Retina (tissue), 1 donor: ENCODE measurements around the gene CACNA1C.
"Not testable (repeated sequence)": the region's sequence is repeated elsewhere in the genome, so short reads cannot be mapped to it uniquely, and the experiment has no call there.

ENCODE experiments used
- DNase-seq: peaks from one replicate; pipeline ENCODE4 v3.0.0-alpha.2; 2016

Gene CACNA1C

DNA sequence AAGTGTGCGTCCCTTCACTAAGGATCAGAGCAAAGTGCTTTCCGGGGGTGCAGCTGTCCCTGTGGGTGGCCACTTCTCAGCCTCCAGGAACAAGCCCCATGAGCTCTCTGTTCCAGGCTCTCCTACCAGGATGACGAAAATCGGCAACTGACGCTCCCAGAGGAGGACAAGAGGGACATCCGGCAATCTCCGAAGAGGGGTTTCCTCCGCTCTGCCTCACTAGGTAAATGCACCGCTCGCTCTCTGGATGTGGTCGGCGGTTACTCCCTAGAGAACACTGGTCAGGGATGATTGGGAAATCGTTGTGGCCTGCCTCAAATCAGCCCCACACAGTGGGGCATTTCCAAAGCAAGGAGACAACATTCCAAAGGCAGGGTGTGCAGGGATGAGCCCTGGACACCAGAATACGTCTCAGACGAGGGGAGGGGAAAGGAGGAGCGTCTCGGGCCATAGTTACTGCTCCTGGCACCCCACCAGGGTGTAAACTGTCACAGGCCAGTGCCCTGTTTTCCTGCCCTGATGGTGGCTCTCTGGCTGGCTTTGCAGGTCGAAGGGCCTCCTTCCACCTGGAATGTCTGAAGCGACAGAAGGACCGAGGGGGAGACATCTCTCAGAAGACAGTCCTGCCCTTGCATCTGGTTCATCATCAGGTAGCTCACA is 633.0 kb downstream of the CACNA1C start:
- DNase-seq, result not testable (repeated sequence)

DNA sequence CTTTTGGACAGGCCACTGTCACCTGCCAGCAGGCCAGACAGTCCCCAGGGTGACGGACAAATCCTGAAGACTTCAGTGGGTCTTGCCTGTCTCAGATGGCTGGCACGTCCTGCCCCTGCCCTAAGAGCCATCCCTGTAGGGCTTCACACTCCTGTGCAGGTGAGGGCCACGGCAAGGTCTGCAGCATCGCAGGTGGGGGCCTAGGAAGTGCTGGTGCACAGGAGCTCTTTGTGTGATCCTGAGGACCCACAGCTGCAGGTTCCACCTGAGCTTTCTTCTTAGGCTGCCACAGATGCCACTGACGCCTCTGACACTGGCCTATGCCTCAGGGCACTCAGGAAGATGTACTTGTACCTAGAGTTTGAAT is 633.5 kb downstream of the CACNA1C start:
- no peak for DNase-seq

DNA sequence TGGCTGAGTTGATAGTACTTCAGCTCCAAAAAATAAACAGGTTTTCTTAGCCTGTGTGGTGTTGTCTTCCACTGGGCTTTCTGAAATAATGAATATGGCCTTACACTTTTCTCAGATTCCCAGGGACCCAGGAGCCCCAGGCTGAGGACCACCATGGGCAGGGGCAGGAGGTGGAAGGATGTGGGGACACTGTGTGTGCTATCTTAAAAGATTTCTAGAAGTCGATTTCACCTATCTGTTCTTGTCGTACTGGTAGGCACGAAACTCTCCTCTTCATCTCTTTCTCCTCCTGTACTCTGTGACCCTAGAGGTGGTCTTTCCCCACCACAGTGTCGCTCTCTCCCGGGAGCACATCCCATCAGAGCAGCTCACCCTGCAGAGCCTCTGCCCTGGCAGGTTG is 634.3 kb downstream of the CACNA1C start:
- DNase-seq, result no peak

DNA sequence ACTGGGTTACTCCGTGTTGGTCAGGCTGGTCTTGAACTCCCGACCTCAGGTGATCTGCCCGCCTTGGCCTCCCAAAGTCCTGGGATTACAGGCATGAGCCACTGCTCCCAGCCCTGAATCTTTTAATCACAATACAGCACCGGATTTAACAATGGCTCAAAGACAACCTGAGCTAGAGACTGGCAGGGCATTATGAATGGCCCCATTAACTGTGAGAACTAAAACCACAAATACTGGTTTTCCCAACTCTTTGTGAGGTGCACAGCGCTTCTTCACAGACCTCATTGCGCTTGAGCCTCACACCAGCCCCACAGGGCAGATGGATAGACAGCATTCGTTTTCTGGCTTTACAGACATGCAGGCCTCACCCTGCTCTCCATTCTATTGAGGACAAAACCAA is 634.9 kb downstream of the CACNA1C start:
- DNase-seq, result no peak

DNA sequence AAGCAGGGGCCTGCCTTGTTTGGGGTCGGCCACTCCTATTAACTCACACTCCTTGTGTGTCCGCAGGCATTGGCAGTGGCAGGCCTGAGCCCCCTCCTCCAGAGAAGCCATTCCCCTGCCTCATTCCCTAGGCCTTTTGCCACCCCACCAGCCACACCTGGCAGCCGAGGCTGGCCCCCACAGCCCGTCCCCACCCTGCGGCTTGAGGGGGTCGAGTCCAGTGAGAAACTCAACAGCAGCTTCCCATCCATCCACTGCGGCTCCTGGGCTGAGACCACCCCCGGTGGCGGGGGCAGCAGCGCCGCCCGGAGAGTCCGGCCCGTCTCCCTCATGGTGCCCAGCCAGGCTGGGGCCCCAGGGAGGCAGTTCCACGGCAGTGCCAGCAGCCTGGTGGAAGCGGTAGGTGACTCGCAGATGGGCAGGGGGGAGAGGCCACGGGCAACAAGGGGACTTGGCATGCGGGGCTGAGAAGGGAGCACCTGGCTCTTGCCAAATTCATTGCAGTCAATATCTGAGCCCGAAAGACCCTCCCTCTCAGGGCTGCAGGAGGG is 635.7 kb downstream of the CACNA1C start:
- DNase-seq, result no peak

DNA sequence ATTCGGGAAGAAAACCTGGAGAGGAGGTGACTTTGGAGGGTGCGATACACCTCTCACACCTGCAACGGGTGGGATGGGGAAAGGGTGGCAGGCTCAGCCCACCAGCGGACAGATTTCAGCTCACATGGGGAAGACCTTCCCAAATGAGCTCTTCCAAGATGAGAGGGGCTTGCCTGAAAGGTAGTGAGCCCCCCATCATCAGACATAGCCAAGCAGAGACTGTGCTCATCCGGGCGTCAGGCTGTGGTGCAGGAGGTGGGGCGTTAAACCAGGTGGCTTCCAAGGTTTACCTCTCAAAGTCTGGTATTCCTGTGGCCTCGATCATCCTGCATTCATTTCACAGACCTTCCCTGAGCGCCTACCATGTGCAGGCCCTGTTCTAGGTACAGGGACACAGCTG is 636.6 kb downstream of the CACNA1C start:
- no peak for DNase-seq

DNA sequence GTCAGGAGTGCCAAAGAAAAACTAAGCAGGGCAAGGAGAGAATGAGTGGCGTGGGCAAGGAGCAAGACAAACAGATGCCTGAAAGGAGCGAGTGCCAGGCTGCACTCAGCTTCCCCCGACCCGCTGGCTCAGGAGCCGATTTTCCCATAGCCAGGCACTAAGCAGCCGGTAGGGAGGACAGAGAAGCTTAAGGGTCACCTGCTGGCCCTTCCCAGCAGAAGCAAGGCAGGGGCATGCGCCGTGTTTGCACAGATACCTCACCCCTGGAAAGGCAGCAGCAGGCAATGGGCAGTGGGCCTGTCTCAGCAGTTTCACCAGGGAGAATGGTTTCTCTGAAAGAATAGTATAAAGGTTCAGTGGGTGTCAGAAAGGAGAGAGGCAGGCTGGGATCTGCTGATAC is 637.1 kb downstream of the CACNA1C start:
- no peak for DNase-seq

DNA sequence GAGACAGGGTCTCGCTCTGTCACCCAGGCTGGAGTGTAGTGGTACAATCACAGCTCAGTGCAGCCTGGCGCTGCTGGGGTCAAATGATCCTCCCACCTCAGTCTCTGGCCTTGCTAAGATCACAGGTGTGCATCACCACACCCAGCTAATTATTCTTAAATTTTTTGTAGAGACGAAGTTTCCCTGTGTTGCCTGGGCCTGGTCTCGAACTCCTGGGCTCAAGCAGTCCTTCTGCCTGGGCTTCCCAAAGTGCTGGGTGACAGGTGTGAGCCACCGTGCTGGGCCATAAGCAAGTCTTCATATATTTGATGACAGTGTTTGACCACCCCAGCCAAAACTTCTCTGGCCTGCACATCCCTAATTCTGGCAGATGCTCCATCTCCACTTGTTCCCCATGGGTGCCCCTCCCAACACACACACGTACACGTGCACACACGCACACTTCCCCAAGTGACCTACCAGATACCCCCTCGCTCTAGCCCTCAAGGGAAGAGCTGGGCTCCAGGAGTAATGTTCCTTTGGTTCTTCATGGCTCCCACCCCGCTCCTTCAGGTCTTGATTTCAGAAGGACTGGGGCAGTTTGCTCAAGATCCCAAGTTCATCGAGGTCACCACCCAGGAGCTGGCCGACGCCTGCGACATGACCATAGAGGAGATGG is 637.7 kb downstream of the CACNA1C start:
- DNase-seq, result peak; percentile 32

DNA sequence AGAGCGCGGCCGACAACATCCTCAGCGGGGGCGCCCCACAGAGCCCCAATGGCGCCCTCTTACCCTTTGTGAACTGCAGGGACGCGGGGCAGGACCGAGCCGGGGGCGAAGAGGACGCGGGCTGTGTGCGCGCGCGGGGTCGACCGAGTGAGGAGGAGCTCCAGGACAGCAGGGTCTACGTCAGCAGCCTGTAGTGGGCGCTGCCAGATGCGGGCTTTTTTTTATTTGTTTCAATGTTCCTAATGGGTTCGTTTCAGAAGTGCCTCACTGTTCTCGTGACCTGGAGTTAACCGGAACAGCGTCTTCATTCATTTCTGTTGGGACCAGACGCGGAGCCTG is 638.2 kb downstream of the CACNA1C start:
- peak; percentile 87 for DNase-seq

DNA sequence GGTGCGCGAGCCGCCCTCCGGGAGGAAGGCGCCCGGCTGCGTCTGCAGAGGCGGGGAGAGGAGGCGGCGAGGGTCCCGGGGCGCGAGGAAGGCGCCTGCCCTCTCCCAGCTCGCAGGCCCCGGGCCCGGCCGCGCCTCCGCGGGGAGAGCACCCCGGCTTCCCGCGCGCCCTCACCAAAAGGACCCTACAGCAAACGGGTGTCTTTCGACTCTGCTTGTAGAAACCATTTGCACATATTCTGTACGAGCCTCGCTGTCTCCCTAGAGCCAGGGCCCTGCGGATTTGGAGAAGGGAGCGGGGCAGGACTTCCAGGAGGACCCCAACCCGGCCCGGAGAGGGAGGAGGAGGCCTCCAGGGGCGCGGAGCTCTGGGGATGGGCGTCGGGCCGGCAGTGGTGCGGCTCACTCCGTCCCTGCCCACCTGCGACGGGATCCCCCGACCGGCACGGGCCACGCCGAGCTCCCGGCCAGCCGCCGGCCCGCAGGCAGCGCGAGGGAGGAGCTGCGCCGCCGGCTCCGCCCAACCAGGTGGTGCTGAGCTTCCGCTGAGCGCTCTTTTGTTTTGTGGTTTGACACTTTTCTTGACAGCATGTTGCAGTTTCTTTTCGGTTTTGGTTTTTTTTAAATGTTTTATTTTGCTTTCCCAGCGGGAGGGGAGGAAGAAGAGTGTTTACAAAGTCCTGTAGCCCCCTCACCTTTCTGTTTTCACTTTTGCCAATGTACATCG is 638.7 kb downstream of the CACNA1C start:
- peak; percentile 87 for DNase-seq

DNA sequence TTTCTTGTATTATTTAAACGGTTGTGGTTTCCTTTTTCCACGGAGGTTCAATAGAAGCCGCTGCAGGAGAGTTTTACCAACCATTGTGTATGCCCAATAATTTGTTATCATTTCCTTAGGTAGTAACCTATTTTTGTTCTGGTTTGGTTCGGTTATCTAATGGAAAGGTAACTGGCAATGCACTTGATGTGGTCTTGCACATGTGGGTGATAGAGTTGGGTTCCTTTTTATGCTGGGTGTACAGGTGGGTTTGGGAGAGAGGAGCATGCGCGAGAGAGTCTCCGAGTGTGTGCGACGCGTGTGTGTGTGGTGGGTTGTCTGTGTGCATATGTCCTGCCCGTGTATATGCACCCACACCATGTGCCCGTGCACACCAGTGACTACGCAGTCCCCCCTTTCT is 639.3 kb downstream of the CACNA1C start:
- no peak for DNase-seq

DNA sequence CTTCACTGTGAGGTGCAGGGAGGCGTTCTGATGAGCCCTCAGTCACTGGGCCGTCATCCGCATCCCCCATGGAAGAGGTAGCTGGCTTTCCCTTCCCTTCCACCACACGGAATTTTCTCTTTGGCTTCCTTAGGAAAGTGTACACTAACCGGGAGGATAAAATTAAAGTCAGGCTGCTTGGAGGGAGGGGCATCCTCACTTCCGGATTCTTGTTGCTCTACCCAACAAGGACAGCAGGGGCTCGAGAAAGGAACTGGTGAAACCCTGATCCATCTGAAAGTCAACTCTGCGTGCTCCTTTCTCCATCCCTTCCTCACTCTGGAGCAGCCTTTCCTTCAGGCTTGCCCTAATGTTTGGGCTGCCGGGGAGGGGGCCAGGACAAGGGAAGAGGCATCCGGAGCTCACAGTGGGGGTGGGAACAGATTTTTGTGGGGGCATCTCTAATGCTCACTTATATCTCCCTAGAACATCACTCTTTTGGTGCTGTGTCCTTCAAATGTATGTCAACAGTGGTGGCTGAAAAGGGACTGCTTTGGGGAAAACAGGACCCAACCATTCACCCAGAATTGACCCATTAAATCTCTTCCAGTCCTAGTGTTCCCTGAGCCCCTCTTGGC is 640.6 kb downstream of the CACNA1C start:
- DNase-seq, result no peak

DNA sequence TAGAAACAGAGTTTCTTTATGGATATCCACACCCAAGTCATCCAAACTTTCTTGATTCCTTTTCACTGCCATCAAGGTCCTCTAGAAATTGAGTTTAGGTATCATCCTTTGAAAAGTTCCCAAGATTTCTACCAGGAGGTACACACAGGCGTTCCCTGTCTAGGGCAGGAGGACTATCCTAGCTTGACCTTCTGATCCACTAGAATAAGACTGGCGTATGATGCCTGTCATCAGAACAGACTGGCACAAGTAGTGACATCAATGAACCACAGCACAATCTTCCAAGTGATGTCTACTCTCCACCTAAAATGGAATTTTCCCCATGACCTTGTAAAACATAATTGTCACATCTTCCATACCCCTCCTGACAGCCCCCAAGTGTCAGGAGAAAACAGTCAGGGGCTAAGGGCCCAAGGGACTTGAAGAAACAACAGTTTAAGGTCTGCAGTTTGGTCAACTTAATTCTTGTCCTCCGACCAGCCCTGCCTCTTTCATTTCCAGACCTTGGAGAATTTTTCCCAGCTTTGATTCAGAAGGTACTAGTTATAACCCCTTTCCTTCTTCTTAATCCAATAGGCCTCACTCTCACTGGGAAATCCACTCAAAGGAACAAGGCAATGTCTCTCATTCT is 641.3 kb downstream of the CACNA1C start:
- DNase-seq, result no peak

DNA sequence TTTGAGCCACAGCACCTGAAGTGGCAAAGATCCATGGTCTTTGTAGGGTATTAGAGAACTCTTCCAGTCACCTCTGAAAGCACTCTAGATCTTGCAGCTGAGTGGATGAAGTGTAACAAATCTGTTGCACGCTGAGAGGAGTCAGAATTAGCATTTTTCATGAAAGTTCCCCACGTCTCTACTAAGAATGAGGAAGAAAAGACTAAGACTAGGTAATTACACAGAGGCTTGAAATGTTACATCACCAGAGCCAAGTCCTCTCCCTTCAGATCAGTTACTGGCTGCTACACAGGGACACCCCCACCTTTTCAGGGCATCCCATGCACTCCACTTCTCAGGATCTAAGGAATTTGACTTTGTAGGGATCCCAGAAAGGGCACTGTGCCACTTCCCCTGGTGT is 643.3 kb downstream of the CACNA1C start:
- DNase-seq, result no peak

DNA sequence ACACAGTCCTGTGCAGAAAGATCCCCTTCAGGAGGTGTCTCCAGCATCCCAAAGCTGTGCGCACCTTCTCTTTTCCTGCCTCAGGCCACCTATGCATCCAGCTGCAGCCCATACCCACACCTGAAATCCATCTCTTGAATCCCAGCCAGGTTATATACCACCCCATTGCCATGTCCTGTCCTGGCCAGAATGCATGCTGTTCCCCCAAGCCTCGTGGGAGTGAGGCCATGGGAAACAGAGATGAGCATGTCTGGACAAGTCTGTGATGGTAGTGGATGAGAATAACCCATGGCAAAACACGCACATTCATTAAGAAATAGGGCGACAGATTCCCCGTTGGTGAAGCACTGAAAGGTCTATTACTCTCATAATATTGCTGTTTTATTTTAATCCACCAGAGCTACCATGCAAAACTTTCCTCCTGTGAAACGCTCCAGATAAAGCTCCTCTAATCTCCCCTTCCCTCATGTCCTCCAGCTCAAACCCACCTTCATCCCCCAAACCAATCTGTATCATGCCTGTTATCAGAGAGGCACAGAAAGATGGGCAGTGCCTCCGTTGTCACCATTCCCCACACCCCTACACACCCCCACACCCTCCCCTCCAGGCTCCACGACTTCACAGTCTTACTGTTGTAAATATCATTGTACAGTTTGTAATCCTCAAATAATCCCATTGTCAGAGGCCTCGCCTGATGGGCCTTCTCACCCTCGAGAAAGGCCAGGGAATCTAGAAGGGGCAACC is 644.4 kb downstream of the CACNA1C start:
- no peak for DNase-seq

DNA sequence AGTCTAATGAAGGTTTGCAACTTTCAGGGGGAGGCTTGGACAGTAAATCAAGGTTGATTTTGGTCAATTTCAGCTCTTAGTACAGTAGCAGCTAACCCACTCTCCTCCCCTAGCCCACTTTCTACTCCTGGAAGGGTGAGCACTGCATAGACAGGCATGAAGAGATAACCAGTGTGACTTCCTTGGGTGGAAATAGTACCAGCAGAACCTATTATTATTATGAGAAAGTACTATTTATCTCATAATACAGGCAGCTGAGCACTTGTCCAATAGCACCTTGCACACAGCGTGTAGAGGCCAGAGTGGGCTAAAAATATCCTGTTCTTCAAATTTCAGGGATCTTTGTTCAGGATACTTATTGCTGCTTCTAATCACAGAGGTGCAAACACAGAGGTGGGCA is 645.8 kb downstream of the CACNA1C start:
- DNase-seq, result no peak

DNA sequence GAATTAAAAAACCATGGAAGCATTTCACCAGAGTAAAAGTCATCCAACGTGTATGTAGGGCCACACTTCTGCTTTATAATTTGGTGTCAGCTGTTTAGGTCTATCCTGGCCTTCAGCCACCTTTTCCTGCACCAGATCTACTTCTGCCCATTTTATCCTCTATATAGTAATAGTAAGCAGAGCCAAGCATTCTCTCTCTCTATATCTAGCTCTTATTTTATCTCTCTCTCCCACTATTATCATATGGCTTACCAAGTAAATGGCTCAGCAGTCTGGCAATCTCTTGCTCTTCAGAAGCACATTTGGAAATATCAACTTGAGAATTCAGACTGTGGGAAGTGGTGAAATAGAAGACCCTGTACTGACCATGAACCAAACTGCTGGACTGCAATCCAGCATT is 657.9 kb downstream of the CACNA1C start:
- no peak for DNase-seq

DNA sequence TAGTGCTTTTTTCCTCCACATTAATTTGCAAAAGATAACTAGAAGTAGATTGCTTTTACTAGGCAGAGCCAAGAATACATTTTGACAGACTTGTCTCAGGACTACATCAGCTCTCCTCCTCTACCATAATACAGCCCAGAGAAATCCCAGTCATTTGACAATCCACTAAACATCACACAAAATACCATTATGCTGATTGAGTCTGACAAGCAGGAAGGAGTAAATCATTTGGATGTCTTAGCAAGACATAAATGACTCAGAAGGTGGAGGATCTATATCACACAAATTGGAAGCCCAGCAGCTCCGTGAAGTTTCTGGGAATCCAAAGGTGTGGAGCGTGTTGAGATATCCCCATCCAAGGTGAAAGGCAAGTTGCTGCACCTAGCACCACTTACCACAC is 666.6 kb downstream of the CACNA1C start:
- DNase-seq, result no peak

DNA sequence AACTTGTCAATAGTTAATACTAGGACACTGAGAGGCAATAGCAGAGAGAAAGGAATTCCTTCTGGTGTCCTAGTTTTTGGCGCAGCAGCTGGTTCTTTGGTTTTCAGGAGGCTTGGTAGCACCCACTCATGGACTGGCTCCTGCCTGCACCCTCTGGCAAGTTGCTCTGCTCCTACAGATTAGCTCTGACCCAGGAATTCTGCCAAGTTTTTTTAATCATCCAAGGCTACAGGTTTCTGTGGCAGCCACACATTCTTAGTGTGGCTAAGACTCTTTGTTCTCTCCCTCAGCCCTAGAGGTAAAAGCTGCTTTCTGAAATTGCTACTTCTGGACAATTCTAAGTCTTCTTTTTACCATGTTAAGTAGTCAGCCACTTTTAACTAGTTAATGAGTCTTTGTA is 670.0 kb downstream of the CACNA1C start:
- no peak for DNase-seq

DNA sequence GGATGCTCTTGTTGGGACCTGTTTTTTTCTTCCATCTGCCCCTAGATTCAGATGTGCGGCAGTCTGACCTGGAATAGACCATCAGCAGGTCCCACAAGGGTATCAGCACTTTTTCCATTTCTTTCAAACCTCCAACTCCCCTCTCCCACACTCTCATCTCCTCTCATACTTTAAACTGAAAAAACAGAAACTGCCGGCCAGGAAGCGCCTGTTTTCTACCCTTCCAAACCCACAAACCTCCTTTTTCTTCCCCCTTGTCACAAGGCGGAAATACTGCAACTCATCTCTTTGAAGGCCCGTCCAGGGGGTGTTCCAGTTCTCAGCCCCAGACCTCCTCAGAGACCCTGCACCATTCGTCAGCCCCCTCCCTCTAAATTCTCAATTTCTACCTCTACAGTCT is 679.5 kb downstream of the CACNA1C start:
- no peak for DNase-seq

DNA sequence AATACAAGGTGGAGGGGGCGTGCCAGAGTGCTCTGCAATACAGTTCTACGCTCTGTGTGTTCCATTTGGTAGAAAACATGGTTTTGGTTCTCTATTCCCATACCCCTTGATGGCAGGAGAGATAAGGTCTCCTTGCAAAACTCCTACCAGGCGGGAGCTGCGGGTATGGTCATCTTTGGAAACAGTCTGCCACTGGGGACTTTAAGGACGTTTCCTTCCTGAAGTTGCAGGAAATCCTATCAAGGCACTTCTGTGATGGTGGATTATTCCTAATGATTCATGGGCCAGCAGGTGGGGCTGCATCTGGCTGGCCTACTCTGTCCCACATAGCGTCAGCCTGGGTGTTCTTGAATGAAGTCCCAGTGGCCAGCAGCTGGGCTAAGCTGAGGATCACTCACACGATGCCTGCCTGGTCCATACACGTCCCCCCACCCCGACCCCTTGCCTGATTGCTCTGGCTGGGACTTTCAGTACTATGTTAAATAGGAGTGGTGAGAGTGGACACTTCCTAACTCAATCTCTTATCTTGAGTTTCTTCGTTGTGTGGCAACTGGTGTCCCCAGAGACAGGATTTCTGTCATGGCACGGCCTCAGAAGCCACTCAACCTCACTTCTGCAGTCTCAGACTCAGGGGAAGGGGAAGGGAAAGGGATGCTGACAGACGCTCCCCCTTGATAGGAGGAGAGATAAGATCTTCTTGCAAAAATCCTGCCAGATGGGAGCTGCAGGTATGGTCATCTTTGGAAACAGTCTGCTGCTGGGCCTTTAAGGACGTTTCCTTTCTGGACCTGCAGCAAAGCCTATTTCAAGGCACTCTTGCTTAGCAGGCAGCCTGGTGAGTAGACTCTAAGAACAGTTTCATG is 680.9 kb downstream of the CACNA1C start:
- no peak for DNase-seq

DNA sequence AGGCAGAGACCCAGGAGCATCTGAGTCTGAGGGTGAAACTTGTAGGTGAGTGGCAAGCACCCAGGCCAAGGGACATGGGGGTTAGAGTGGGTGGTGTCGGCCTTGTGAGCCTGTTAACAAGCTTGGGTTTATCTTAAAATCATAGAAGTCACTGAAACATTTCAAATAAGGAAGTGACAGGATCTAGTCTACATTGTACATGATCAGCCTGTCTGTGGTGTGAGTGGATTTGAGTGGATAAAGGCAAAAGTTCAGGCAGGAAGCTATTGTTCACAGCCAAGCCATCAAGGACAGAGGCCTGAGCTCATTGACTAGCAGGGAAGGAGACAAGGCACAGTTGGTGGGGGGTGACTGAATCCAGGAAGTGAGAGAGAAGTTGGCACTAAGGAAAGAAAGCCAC is 682.6 kb downstream of the CACNA1C start:
- DNase-seq, result no peak
